HT-29 (cell line): ENCODE results near the gene NRSN2. TPM values are rescaled to one million over a fixed set of nuclear protein-coding genes. Genes with fewer than 3 reads are reported as not detected.

Source experiments
- DNase-seq: peaks from one replicate; pipeline ENCODE4 v3.0.0-alpha.2; 2015; ENCODE audit warnings: low spot score
- total RNA-seq: library from RNA; depleted of rRNA; stranded (reverse); fragments of >200 nt; shearing (Covaris generic); gene quantifications from 2 replicates; pipeline ENCODE4 v1.2.3, GENCODE V29; 2014; rRNA removed

The NRSN2 gene
- total RNA-seq = 12.0 and 15.5 TPM in 2 replicates

GRCh38 chr20:346640-347316 is at the start of gene NRSN2:
TSS of gene NRSN2 (plus strand) at chr20:347111. CDS start at chr20:349644, 2,533 bp downstream.
- no peak for DNase-seq

GRCh38 chr20:297925-298775 is 48.8 kb upstream of the NRSN2 start:
- peak; percentile 74 for DNase-seq

GRCh38 chr20:298776-299391 is 48.0 kb upstream of the NRSN2 start:
- no peak for DNase-seq

GRCh38 chr20:300345-300990 is 46.4 kb upstream of the NRSN2 start:
- DNase-seq = no peak

- no peak for DNase-seq
These were observed 44.7 kb upstream of the NRSN2 start for GRCh38 chr20:301886-302848.

- no peak for DNase-seq
These were observed 41.2 kb upstream of the NRSN2 start for GRCh38 chr20:305745-306144.

- DNase-seq = no peak
These were observed 38.4 kb upstream of the NRSN2 start for GRCh38 chr20:308427-309038.

GRCh38 chr20:309306-309840 is 37.5 kb upstream of the NRSN2 start:
- no peak for DNase-seq

- DNase-seq = no peak
These were observed 36.9 kb upstream of the NRSN2 start for GRCh38 chr20:309841-310644.

- DNase-seq = no peak
These were observed 36.3 kb upstream of the NRSN2 start for GRCh38 chr20:310645-311044.

- DNase-seq = no peak
These were observed 35.3 kb upstream of the NRSN2 start for GRCh38 chr20:311609-312008.

- no peak for DNase-seq
These were observed 34.8 kb upstream of the NRSN2 start for GRCh38 chr20:312067-312466.

- DNase-seq = no peak
These were observed 34.0 kb upstream of the NRSN2 start for GRCh38 chr20:312866-313265.

- DNase-seq = no peak
These were observed 33.5 kb upstream of the NRSN2 start for GRCh38 chr20:313402-313801.

- DNase-seq = no peak
These were observed 33.0 kb upstream of the NRSN2 start for GRCh38 chr20:313948-314347.

GRCh38 chr20:316316-317068 is 30.4 kb upstream of the NRSN2 start:
- no peak for DNase-seq

- DNase-seq = peak; percentile 82
These were observed 22.5 kb upstream of the NRSN2 start for GRCh38 chr20:324177-325044.
